ENCODE results near the gene ZNF148. TPM values are rescaled to one million over a fixed set of nuclear protein-coding genes. Genes with fewer than 3 reads are reported as not detected.
"Not testable (repeated sequence)": the region's sequence is repeated elsewhere in the genome, so short reads cannot be mapped to it uniquely, and the experiment has no call there.

The ZNF148 gene
- total RNA-seq, 2 experiments from 2014 or later: 20.3 to 22.2 TPM

GRCh38 chr3:125394406-125394805 lies 19.3 kb upstream of the ZNF148 start:
- intact Hi-C loops (cut with micrococcal nuclease): no loop called here
- Mint-ChIP-seq H3K27me3 (ENCODE audit: low read depth) (peaks cover 7% of the 10 kb centered on the region), H3K27ac (no peak overlapping the region), H3K36me3 (ENCODE audit: low read depth) (no peaks in the 10 kb centered on the region), H3K9me3 (no peaks in the 10 kb centered on the region), H3K4me3 (no peak overlapping the region), H3K4me1 (ENCODE audit: low read depth) (peaks cover 8% of the 10 kb centered on the region)
- CTCF ChIA-PET: no interaction called here
- DNase-seq: no peak

- no peak overlapping the region for H3K27ac Mint-ChIP-seq
- no peaks in the 10 kb centered on the region for H3K36me3 Mint-ChIP-seq (ENCODE audit: low read depth)
- CTCF ChIA-PET: no interaction called here
- H3K4me1 Mint-ChIP-seq (ENCODE audit: low read depth): peaks cover 12% of the 10 kb centered on the region
- intact Hi-C loops (cut with micrococcal nuclease): no loop called here
- no peaks in the 10 kb centered on the region for H3K9me3 Mint-ChIP-seq
- H3K4me3 Mint-ChIP-seq: no peak overlapping the region
- DNase-seq: no peak
- peaks cover 3% of the 10 kb centered on the region for H3K27me3 Mint-ChIP-seq (ENCODE audit: low read depth)
Measured at GRCh38 chr3:125389282-125389681, 14.2 kb upstream of the ZNF148 start.

- H3K9me3 Mint-ChIP-seq; H3K27me3 Mint-ChIP-seq (ENCODE audit: low read depth); intact Hi-C loops (cut with micrococcal nuclease); H3K4me3 Mint-ChIP-seq; CTCF ChIA-PET; H3K27ac Mint-ChIP-seq; H3K4me1 Mint-ChIP-seq (ENCODE audit: low read depth); H3K36me3 Mint-ChIP-seq (ENCODE audit: low read depth); DNase-seq: not testable (repeated sequence)
Measured at GRCh38 chr3:125388369-125388768, 13.2 kb upstream of the ZNF148 start.

GRCh38 chr3:125386811-125387210 lies 11.7 kb upstream of the ZNF148 start:
- no peak for DNase-seq
- Mint-ChIP-seq H3K27me3 (ENCODE audit: low read depth) (no peaks in the 10 kb centered on the region), H3K4me3 (no peak overlapping the region), H3K4me1 (ENCODE audit: low read depth) (peaks cover 15% of the 10 kb centered on the region), H3K27ac (no peak overlapping the region), H3K36me3 (ENCODE audit: low read depth) (no peaks in the 10 kb centered on the region), H3K9me3 (no peaks in the 10 kb centered on the region)
- intact Hi-C loops (cut with micrococcal nuclease): no loop called here
- CTCF ChIA-PET: no interaction called here

GRCh38 chr3:125383744-125384143 lies 8.6 kb upstream of the ZNF148 start:
- H3K9me3 Mint-ChIP-seq: no peaks in the 10 kb centered on the region
- no peaks in the 10 kb centered on the region for H3K36me3 Mint-ChIP-seq (ENCODE audit: low read depth)
- H3K27me3 Mint-ChIP-seq (ENCODE audit: low read depth): no peaks in the 10 kb centered on the region
- H3K4me3 Mint-ChIP-seq: no peak overlapping the region
- intact Hi-C loops (cut with micrococcal nuclease): no loop called here
- no peak overlapping the region for H3K27ac Mint-ChIP-seq
- H3K4me1 Mint-ChIP-seq (ENCODE audit: low read depth): peaks cover 10% of the 10 kb centered on the region
- no peak for DNase-seq
- CTCF ChIA-PET: no interaction called here

- Mint-ChIP-seq H3K9me3 (no peaks in the 10 kb centered on the region), H3K36me3 (ENCODE audit: low read depth) (no peaks in the 10 kb centered on the region), H3K4me1 (ENCODE audit: low read depth) (peaks cover 10% of the 10 kb centered on the region), H3K27ac (no peak overlapping the region), H3K27me3 (ENCODE audit: low read depth) (no peaks in the 10 kb centered on the region), H3K4me3 (no peak overlapping the region)
- no peak for DNase-seq
- CTCF ChIA-PET: interaction anchor here (0.6 to 1.4 kb wide), 5 partner anchors 40 to 458 kb away, joined by 3 to 6 read pairs (median 4); no protein-coding TSS in a partner anchor
- intact Hi-C loops (cut with micrococcal nuclease): no loop called here
Measured at GRCh38 chr3:125382298-125382697, 7.2 kb upstream of the ZNF148 start.

GRCh38 chr3:125381743-125382142 lies 6.6 kb upstream of the ZNF148 start:
- Mint-ChIP-seq H3K36me3 (ENCODE audit: low read depth) (no peaks in the 10 kb centered on the region), H3K4me1 (ENCODE audit: low read depth) (peaks cover 10% of the 10 kb centered on the region), H3K9me3 (no peaks in the 10 kb centered on the region), H3K27ac (peak overlapping the region; percentile 47), H3K4me3 (no peak overlapping the region), H3K27me3 (ENCODE audit: low read depth) (no peaks in the 10 kb centered on the region)
- intact Hi-C loops (cut with micrococcal nuclease): no loop called here
- DNase-seq: peak; percentile 66
- CTCF ChIA-PET: interaction anchor here (0.6 to 1.4 kb wide), 5 partner anchors 40 to 457 kb away, joined by 3 to 6 read pairs (median 4); no protein-coding TSS in a partner anchor

- peak overlapping the region; percentile 47 for H3K27ac Mint-ChIP-seq
- H3K4me1 Mint-ChIP-seq (ENCODE audit: low read depth): peaks cover 11% of the 10 kb centered on the region
- intact Hi-C loops (cut with micrococcal nuclease): no loop called here
- CTCF ChIA-PET: interaction anchor here (0.7 to 1.4 kb wide), 4 partner anchors 55 to 457 kb away, joined by 3 to 4 read pairs (median 4); no protein-coding TSS in a partner anchor
- H3K36me3 Mint-ChIP-seq (ENCODE audit: low read depth): no peaks in the 10 kb centered on the region
- H3K4me3 Mint-ChIP-seq: no peak overlapping the region
- no peaks in the 10 kb centered on the region for H3K9me3 Mint-ChIP-seq
- DNase-seq: no peak
- H3K27me3 Mint-ChIP-seq (ENCODE audit: low read depth): no peaks in the 10 kb centered on the region
Measured at GRCh38 chr3:125381314-125381713, 6.2 kb upstream of the ZNF148 start.

- CTCF ChIA-PET: no interaction called here
- Mint-ChIP-seq H3K4me3 (no peak overlapping the region), H3K27me3 (ENCODE audit: low read depth) (no peaks in the 10 kb centered on the region), H3K4me1 (ENCODE audit: low read depth) (peaks cover 18% of the 10 kb centered on the region), H3K27ac (no peak overlapping the region), H3K9me3 (no peaks in the 10 kb centered on the region), H3K36me3 (ENCODE audit: low read depth) (peaks cover 2% of the 10 kb centered on the region)
- intact Hi-C loops (cut with micrococcal nuclease): loop anchor here (5.0 to 10.0 kb wide), 5 partner anchors 58 to 1795 kb away; partner anchors contain the start of gene HACD2
- no peak for DNase-seq
Measured at GRCh38 chr3:125379483-125379882, 4.4 kb upstream of the ZNF148 start.

GRCh38 chr3:125378762-125379161 lies 3.6 kb upstream of the ZNF148 start:
- Mint-ChIP-seq H3K4me3 (no peak overlapping the region), H3K27ac (no peak overlapping the region), H3K27me3 (ENCODE audit: low read depth) (no peaks in the 10 kb centered on the region), H3K4me1 (ENCODE audit: low read depth) (peaks cover 25% of the 10 kb centered on the region), H3K36me3 (ENCODE audit: low read depth) (peaks cover 2% of the 10 kb centered on the region), H3K9me3 (no peaks in the 10 kb centered on the region)
- intact Hi-C loops (cut with micrococcal nuclease): loop anchor here (5.0 to 10.0 kb wide), 5 partner anchors 59 to 1794 kb away; partner anchors contain the start of gene HACD2
- no peak for DNase-seq
- CTCF ChIA-PET: no interaction called here

GRCh38 chr3:125375950-125376679 lies 990 bp upstream of the ZNF148 start:
- peaks cover 27% of the 10 kb centered on the region for H3K4me1 Mint-ChIP-seq (ENCODE audit: low read depth)
- DNase-seq: no peak
- H3K27ac Mint-ChIP-seq: peak overlapping the region; percentile 96
- no peaks in the 10 kb centered on the region for H3K9me3 Mint-ChIP-seq
- peaks cover 4% of the 10 kb centered on the region for H3K36me3 Mint-ChIP-seq (ENCODE audit: low read depth)
- intact Hi-C loops (cut with micrococcal nuclease): loop anchor here (1.0 to 10.0 kb wide), 9 partner anchors 19 to 1791 kb away; partner anchors contain the start of gene HACD2
- H3K4me3 Mint-ChIP-seq: peak overlapping the region; percentile 92
- CTCF ChIA-PET: no interaction called here
- H3K27me3 Mint-ChIP-seq (ENCODE audit: low read depth): no peaks in the 10 kb centered on the region

- Mint-ChIP-seq H3K27me3 (ENCODE audit: low read depth) (no peaks in the 10 kb centered on the region), H3K4me3 (peak overlapping the region; percentile 92), H3K9me3 (no peaks in the 10 kb centered on the region), H3K4me1 (ENCODE audit: low read depth) (peaks cover 39% of the 10 kb centered on the region), H3K27ac (peak overlapping the region; percentile 69), H3K36me3 (ENCODE audit: low read depth) (peaks cover 9% of the 10 kb centered on the region)
- CTCF ChIA-PET: interaction anchor here (1.0 kb wide), 1 partner anchor 68 kb away, joined by 6 read pairs; no protein-coding TSS in a partner anchor
- peak; percentile 48 for DNase-seq
- intact Hi-C loops (cut with micrococcal nuclease): loop anchor here (2.0 to 10.0 kb wide), 3 partner anchors 38 to 1790 kb away; partner anchors contain the start of gene HACD2
Measured at GRCh38 chr3:125374501-125374995, 577 bp downstream of the ZNF148 start.
